Keratinocyte (primary cell): ENCODE results near the gene ZNF451. TPM values are rescaled to one million over a fixed set of nuclear protein-coding genes. Genes with fewer than 3 reads are reported as not detected.

Experiments
- DNase-seq: peaks from one replicate; pipeline ENCODE4 v3.0.0-alpha.2; 2011; ENCODE audit warnings: low read depth, missing footprints, low spot score
- FAIRE-seq: peaks from 2 replicates; lab custom pipeline; 2011; peaks lifted over from hg19 to GRCh38; lab: Jason Lieb, UNC
- H2AFZ ChIP-seq: 2 replicates; pipeline ENCODE4 v1.6.0; 2012; ENCODE audit warnings: low read length, control low read depth, inconsistent platforms; ENCODE audit not compliant: control insufficient read depth
- H3K27ac ChIP-seq: 2 replicates; pipeline ENCODE4 v1.5.1; 2011; ENCODE audit warnings: low read length; ENCODE audit not compliant: control insufficient read depth, insufficient read depth
- H3K27me3 ChIP-seq: 3 replicates; pipeline ENCODE4 v1.6.0; 2011; ENCODE audit warnings: low read length; ENCODE audit not compliant: control insufficient read depth, insufficient read depth; ENCODE audit errors: extremely low read depth
- H3K36me3 ChIP-seq, 2 experiments: 2 replicates in 1 of 2; 3 replicates in 1 of 2; pipeline ENCODE4 v1.5.1; 2011; ENCODE audit warnings: low read length in 2 of 2, mild to moderate bottlenecking in 1 of 2; ENCODE audit not compliant: control insufficient read depth in 2 of 2, insufficient read depth in 2 of 2; ENCODE audit errors: extremely low read depth in 1 of 2
- H3K4me1 ChIP-seq: 3 replicates; pipeline ENCODE4 v1.5.1; 2011; ENCODE audit warnings: low read length; ENCODE audit not compliant: control insufficient read depth, insufficient read depth; ENCODE audit errors: extremely low read depth
- H3K4me2 ChIP-seq: 3 replicates; pipeline ENCODE4 v1.6.0; 2011; ENCODE audit warnings: low read depth, low read length; ENCODE audit not compliant: control insufficient read depth, insufficient read depth; ENCODE audit errors: extremely low read depth
- H3K4me3 ChIP-seq, 3 experiments: fragments of 200-600 bp in 1 of 3; sonication (generic) in 1 of 3; 2 replicates in 2 of 3; 3 replicates in 1 of 3; pipeline ENCODE4 v1.5.1; 2011 to 2016; ENCODE audit warnings: low read length in 3 of 3, mild to moderate bottlenecking in 3 of 3, control low read depth in 2 of 3, inconsistent platforms in 1 of 3, low read depth in 1 of 3, mixed read lengths in 1 of 3, mixed run types in 1 of 3, moderate library complexity in 1 of 3; ENCODE audit not compliant: control insufficient read depth in 2 of 3, insufficient read depth in 2 of 3; ENCODE audit errors: extremely low read depth in 1 of 3
- H3K79me2 ChIP-seq: 2 replicates; pipeline ENCODE4 v1.6.0; 2012; ENCODE audit warnings: low read length; ENCODE audit not compliant: control insufficient read depth, insufficient read depth
- H3K9ac ChIP-seq: 3 replicates; pipeline ENCODE4 v1.6.0; 2011; ENCODE audit warnings: low read length; ENCODE audit not compliant: control insufficient read depth, insufficient read depth; ENCODE audit errors: extremely low read depth
- H3K9me1 ChIP-seq: 3 replicates; pipeline ENCODE4 v1.6.0; 2011; ENCODE audit warnings: low read length; ENCODE audit not compliant: control insufficient read depth, insufficient read depth; ENCODE audit errors: extremely low read depth
- H3K9me3 ChIP-seq: 2 replicates; pipeline ENCODE4 v1.5.1; 2012; ENCODE audit warnings: low read depth, low read length; ENCODE audit not compliant: control insufficient read depth
- H4K20me1 ChIP-seq: 3 replicates; pipeline ENCODE4 v1.6.0; 2011; ENCODE audit warnings: low read length; ENCODE audit not compliant: control insufficient read depth, insufficient read depth; ENCODE audit errors: extremely low read depth
- CTCF ChIP-seq, 3 experiments: IDR thresholded peaks in 1 of 3; conservative IDR thresholded peaks in 1 of 3; optimal IDR thresholded peaks in 1 of 3; 2 replicates in 2 of 3; 3 replicates in 1 of 3; pipeline versions ENCODE3 to v1.5.1; 2011; ENCODE audit warnings: low read length in 3 of 3, mild to moderate bottlenecking in 3 of 3, moderate library complexity in 2 of 3, control low read depth in 1 of 3, inconsistent platforms in 1 of 3; ENCODE audit not compliant: insufficient read depth in 2 of 3; ENCODE audit errors: extremely low read depth in 1 of 3
- EZH2 ChIP-seq: IDR thresholded peaks from one replicate; pipeline ENCODE4 v1.6.1; 2012; ENCODE audit warnings: inconsistent platforms, mild to moderate bottlenecking, low read length, moderate library complexity
- dilution Hi-C: fragments of 300-500 bp; cut with MboI; formaldehyde crosslinking; loops from one replicate; pipeline ENCODE4 v1.7.0; 2020; ENCODE audit warnings: low sequenced_read_pairs; ENCODE audit not compliant: extremely low pct_ligation_motif_present
- polyA plus RNA-seq, 5 experiments: library from polyadenylated mRNA; depleted of rRNA in 3 of 5; stranded (reverse) in 3 of 5; stranded (forward) in 1 of 5; unstranded in 1 of 5; fragments of >200 nt; gene quantifications; 1 replicate in 1 of 5; 2 replicates in 3 of 5; 3 replicates in 1 of 5; pipeline versions ENCODE4 v1.2.1 to v1.2.3, GENCODE V29; 2011 to 2012; ENCODE audit warnings: missing spikeins in 2 of 5, low read depth in 1 of 5, low replicate concordance in 1 of 5

The ZNF451 gene
- polyA plus RNA-seq, 1 donor (not counting 4 experiments of a cell fraction or from before 2014, with no cell fraction given) = 32.1 TPM

GRCh38 chr6:57193177-57193576 is 103.2 kb downstream of the ZNF451 start:
- Histone ChIP-seq H3K27ac (no peak overlapping the region), H3K9me1 (no peaks in the 10 kb centered on the region), H3K79me2 (no peaks in the 10 kb centered on the region), H3K4me3 (no peak overlapping the region), H3K9me3 (no peaks in the 10 kb centered on the region), H3K9ac (no peak overlapping the region), H3K4me2 (no peak overlapping the region), H3K4me1 (no peaks in the 10 kb centered on the region), H3K27me3 (no peaks in the 10 kb centered on the region), H2AFZ (no peak overlapping the region), H3K36me3 (peaks cover 3% of the 10 kb centered on the region in 2 experiments), H4K20me1 (no peaks in the 10 kb centered on the region)
- DNase-seq (no peak), FAIRE-seq (no peak)
- no peak for TF ChIP-seq CTCF (optimal IDR thresholded peaks at IDR 0.05 in 1 of 3, IDR thresholded peaks at IDR 0.05 in 1 of 3, conservative IDR thresholded peaks at IDR 0.05 in 1 of 3; ENCODE audit: extremely low read depth in 1 of 3, insufficient read depth in 2 of 3, low read length in 3 of 3)
- TF ChIP-seq EZH2 = no peak
- dilution Hi-C loops = no loop called here

- no peak for TF ChIP-seq EZH2
- no peak for TF ChIP-seq CTCF (optimal IDR thresholded peaks at IDR 0.05 in 1 of 3, IDR thresholded peaks at IDR 0.05 in 1 of 3, conservative IDR thresholded peaks at IDR 0.05 in 1 of 3; ENCODE audit: extremely low read depth in 1 of 3, insufficient read depth in 2 of 3, low read length in 3 of 3)
- no peaks in the 10 kb centered on the region for H3K79me2 ChIP-seq
- no peaks in the 10 kb centered on the region for H3K4me1 ChIP-seq
- no peak overlapping the region for H3K27ac ChIP-seq
- H3K27me3 ChIP-seq = no peaks in the 10 kb centered on the region
- no peaks in the 10 kb centered on the region for H3K9me3 ChIP-seq
- peaks cover 0 to 1% of the 10 kb centered on the region in 2 experiments for H3K36me3 ChIP-seq
- H3K4me3 ChIP-seq = no peak overlapping the region
- dilution Hi-C loops = no loop called here
- DNase-seq (no peak), FAIRE-seq (no peak)
- H2AFZ ChIP-seq = no peak overlapping the region
- no peaks in the 10 kb centered on the region for H4K20me1 ChIP-seq
- H3K4me2 ChIP-seq = no peak overlapping the region
- H3K9me1 ChIP-seq = no peaks in the 10 kb centered on the region
- no peak overlapping the region for H3K9ac ChIP-seq
These were observed 105.5 kb downstream of the ZNF451 start for GRCh38 chr6:57195457-57195856.
